GM12891 (cell line): ENCODE measurements around the gene RGL2.
A peak's percentile ranks its signal among the peaks of the same experiment; 100 is the strongest.

Source experiments
- DNase-seq: peaks from one replicate; pipeline ENCODE4 v3.0.0; 2011; ENCODE audit warnings: low spot score; ENCODE audit not compliant: insufficient read length
- FAIRE-seq: peaks from 2 replicates; lab custom pipeline; 2011; peaks lifted over from hg19 to GRCh38; lab: Jason Lieb, UNC
- PAX5 ChIP-seq: IDR thresholded peaks from 2 replicates; pipeline ENCODE4 v1.6.1; 2011; ENCODE audit warnings: low read length, moderate library complexity, mild to moderate bottlenecking; ENCODE audit not compliant: insufficient read depth, severe bottlenecking
- POLR2A ChIP-seq: IDR thresholded peaks from 2 replicates; pipeline ENCODE4 v1.6.1; 2011; ENCODE audit warnings: low read depth, low read length, control low read depth
- POLR2AphosphoS5 ChIP-seq: IDR thresholded peaks from 2 replicates; pipeline ENCODE4 v1.6.1; 2011; ENCODE audit warnings: low read depth, low read length, control low read depth
- POU2F2 ChIP-seq: IDR thresholded peaks from 2 replicates; pipeline ENCODE4 v1.6.1; 2011; ENCODE audit warnings: low read depth, mild to moderate bottlenecking, control low read depth, low read length, moderate library complexity
- SPI1 ChIP-seq: IDR thresholded peaks from 2 replicates; pipeline ENCODE4 v1.6.1; 2011; ENCODE audit warnings: low read depth, low read length, control low read depth
- TAF1 ChIP-seq: IDR thresholded peaks from 2 replicates; pipeline ENCODE4 v1.6.1; 2011; ENCODE audit warnings: low read depth, low read length, control low read depth

Gene RGL2

DNA sequence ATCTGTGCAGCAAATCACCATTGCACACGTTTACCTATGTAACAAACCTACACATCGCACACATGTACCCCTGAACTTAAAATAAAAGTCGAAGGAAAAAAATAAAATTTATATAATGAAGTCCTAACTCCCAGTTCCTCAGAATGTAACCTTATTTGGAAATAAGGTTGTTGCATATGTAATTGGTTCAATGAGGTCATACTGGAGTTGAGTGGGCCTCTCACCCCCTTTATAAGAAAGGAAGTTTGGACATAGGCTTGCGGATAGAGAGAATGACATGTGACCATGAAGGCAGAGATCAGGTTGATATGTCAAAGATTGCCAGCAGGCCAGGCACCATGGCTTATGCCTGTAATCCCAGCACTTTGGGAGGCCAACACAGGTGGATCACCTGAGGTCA is 34.9 kb upstream of the RGL2 start:
- DNase-seq (no peak), FAIRE-seq (no peak)

GRCh38 chr6:33330736-33331135 is 32.0 kb upstream of the RGL2 start:
- TF ChIP-seq POLR2AphosphoS5 (no peak), SPI1 (no peak), TAF1 (no peak), POU2F2 (no peak), POLR2A (no peak), PAX5 (no peak)
- DNase-seq (no peak), FAIRE-seq (no peak)

More for the DNA sequence above, 34.9 kb upstream of the RGL2 start:
- TF ChIP-seq POLR2A, result no peak
- no peak for TF ChIP-seq POU2F2
- TF ChIP-seq PAX5, result no peak
- TF ChIP-seq TAF1, result no peak
- no peak for TF ChIP-seq SPI1

DNA sequence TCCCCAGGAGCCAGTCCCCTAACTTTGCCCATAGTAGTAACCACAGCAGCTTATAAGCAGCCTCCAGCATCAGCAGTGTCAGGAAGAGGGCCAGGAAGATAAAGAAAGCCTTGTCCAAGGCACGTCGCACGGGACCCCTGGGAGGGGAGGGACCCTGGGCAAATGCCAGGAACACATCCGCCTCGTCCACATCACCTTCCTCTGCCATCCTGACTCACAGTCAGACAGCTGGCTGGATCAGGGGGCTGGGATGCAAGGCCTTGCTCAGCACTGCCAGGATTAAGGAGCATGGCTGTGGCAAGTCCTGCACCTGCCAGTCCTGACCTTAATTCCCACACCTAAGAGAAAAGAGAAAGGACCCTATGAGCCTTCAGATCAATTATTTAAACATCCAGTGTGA is 30.3 kb upstream of the RGL2 start:
- TF ChIP-seq POLR2AphosphoS5 (no peak), POLR2A (no peak), PAX5 (no peak), SPI1 (no peak), TAF1 (no peak), POU2F2 (no peak)
- FAIRE-seq, result no peak
- no peak for DNase-seq

DNA sequence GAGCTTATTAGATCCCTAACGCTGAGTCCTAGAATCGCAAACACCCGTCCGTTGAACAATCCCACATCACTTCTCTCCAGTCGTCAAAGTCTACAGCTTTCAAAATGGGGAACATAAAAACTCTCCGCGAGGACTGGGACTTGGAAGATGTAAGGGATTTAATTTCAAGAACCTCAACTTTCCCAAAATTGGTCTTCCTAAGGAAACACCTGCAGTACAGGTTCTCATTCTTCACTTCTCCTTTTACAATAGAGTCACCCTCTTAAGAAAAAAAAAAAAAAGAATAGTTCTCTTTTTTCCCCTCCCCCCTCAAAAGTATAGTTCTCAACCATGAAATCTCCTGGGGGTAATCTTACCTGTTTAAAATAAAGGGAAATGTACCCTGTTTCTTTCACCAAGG is 25.4 kb upstream of the RGL2 start:
- FAIRE-seq, result no peak
- DNase-seq, result no peak
- TF ChIP-seq SPI1, result peak; percentile 81
- no peak for TF ChIP-seq POLR2A

- DNase-seq (no peak), FAIRE-seq (no peak)
- TF ChIP-seq TAF1 (no peak), PAX5 (no peak), POLR2A (no peak), SPI1 (no peak), POLR2AphosphoS5 (no peak), POU2F2 (no peak)
Observed at GRCh38 chr6:33323623-33323948, 24.8 kb upstream of the RGL2 start.

GRCh38 chr6:33321227-33321626 is 22.5 kb upstream of the RGL2 start:
- TF ChIP-seq SPI1 (no peak), POU2F2 (no peak), TAF1 (no peak), POLR2AphosphoS5 (no peak), PAX5 (no peak), POLR2A (no peak)
- DNase-seq (no peak), FAIRE-seq (no peak)

DNA sequence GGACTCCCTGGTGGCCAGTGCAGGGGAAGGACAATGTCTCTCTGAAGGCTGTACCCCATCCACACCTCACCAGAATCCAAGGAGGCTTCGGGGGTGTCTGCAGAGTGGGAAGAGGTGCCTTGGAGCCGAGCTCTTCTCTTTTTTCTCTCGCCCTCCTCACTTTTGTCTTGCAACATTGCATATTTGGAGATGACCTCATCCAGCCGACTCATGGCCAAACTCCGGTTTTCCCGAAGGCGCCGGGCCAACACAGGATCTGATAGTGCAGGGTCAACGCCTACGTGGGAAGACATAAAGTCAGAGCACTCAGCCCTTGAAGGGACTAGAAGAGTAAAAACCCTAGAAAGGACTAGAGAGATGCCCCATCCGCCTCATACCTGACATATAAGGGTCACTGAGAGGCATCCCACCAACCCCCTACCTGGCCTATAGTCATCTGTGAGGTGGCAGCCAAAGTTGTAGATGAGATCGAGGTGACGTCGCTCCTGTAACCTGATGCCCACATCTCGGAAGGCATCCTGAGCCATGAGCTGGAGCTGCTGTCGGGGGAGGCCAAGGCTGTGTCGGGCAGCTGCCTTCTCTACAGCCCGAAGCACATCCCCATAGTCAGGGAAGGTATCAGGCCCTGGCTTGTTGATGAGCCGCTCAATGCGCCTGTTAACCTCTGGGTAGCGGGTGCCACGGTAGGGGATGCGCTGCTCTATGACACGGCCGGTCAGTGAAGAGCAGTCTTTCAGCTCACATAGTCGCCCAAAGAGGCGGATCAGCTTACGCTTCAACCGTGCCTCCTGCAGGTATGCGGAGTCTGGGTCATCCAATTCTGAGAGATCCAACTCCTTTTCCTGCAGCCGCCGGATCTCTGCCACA is 21.8 kb upstream of the RGL2 start:
- TF ChIP-seq POLR2AphosphoS5, result no peak
- TF ChIP-seq TAF1, result no peak
- TF ChIP-seq POLR2A, result no peak
- TF ChIP-seq PAX5, result no peak
- TF ChIP-seq POU2F2, result no peak
- no peak for TF ChIP-seq SPI1
- no peak for DNase-seq
- FAIRE-seq, result no peak

- TF ChIP-seq POU2F2, result no peak
- TF ChIP-seq TAF1, result no peak
- TF ChIP-seq POLR2AphosphoS5, result no peak
- no peak for TF ChIP-seq SPI1
- TF ChIP-seq POLR2A, result no peak
- no peak for FAIRE-seq
- no peak for DNase-seq
Observed at GRCh38 chr6:33319939-33320314, 21.2 kb upstream of the RGL2 start.

DNA sequence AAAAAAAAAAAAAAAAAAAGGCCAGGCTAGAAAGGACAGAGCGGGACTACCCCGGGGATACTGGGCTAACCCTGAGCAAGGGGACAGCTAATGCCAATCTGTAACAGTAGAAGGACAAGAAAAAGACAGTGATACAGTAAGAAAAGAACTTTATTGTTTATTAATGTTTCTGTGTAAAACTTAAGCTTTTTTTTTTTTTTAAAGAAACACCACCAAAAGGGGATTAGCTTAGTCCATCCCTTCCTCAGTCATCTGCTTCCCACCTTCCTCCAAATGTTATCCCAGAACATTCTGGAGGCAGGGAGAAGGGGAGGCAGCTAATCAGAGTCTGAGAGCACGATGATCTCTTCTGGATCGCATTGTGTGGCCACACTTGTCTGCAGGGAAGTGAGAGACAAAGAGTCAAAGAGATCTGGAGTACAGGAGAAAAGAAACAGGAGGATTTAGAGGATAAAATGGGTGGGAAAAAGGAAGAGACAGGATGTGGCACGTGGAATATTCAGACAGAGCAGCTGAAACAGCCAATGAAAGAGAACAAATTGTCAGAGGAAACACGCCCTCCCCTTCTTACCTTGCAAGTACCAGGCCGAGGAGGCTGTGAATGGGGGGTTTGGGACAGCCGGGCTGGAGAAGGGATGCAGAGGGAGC is 19.8 kb upstream of the RGL2 start:
- TF ChIP-seq SPI1 (no peak), POLR2AphosphoS5 (no peak), TAF1 (no peak), POU2F2 (no peak), PAX5 (no peak), POLR2A (no peak)
- DNase-seq (no peak), FAIRE-seq (no peak)
